OCI-LY1 (cell line): Measurements from ENCODE around the gene DPF3.

Experiments used
- CTCF ChIP-seq: fragments of 200-600 bp; sonication (generic), shearing (Covaris generic); IDR thresholded peaks from 2 replicates; pipeline ENCODE4 v1.5.1; 2017; ENCODE audit warnings: mild to moderate bottlenecking, antibody characterized with exemption, low read length, moderate library complexity, mixed read lengths
- EZH2 ChIP-seq: fragments of 200-600 bp; sonication (generic), shearing (Covaris generic); IDR thresholded peaks from 2 replicates; pipeline ENCODE4 v1.8.0; 2017; ENCODE audit warnings: borderline replicate concordance, mixed run types, mild to moderate bottlenecking, antibody characterized with exemption, low read length, moderate library complexity, mixed read lengths

GRCh38 chr14:72688990-72689671, 204.8 kb downstream of the DPF3 start:
- TF ChIP-seq CTCF (no peak), EZH2 (no peak)
